OCI-LY1 (cell line): ENCODE data around the gene DDX24.

Source experiments
- H2AFZ ChIP-seq: fragments of 200-600 bp; sonication (generic), shearing (Covaris generic); 2 replicates; pipeline ENCODE4 v1.6.0; 2014; ENCODE audit warnings: antibody characterized with exemption, mild to moderate bottlenecking, low read length
- H3F3A ChIP-seq: fragments of 200-600 bp; sonication (generic), shearing (Covaris generic); 2 replicates; pipeline ENCODE4 v1.6.0; 2014; ENCODE audit warnings: mild to moderate bottlenecking, antibody characterized with exemption, low read length, moderate library complexity; ENCODE audit not compliant: insufficient read depth
- H3K27ac ChIP-seq: fragments of 200-600 bp; sonication (generic); 2 replicates; pipeline ENCODE4 v1.5.1; 2014; ENCODE audit warnings: low read length, mixed run types, mild to moderate bottlenecking, low read depth; ENCODE audit not compliant: poor library complexity, severe bottlenecking
- H3K27me3 ChIP-seq: fragments of 200-600 bp; sonication (generic); 2 replicates; pipeline ENCODE4 v1.6.0; 2014; ENCODE audit warnings: antibody characterized with exemption, mild to moderate bottlenecking, low read length, moderate library complexity; ENCODE audit not compliant: insufficient read depth
- H3K36me3 ChIP-seq: fragments of 200-600 bp; sonication (generic); 2 replicates; pipeline ENCODE4 v1.6.1; 2014; ENCODE audit warnings: mild to moderate bottlenecking, antibody characterized with exemption, low read length, moderate library complexity, mixed read lengths; ENCODE audit not compliant: insufficient read depth
- H3K4me1 ChIP-seq: fragments of 200-600 bp; sonication (generic); 2 replicates; pipeline ENCODE4 v1.5.1; 2014; ENCODE audit warnings: mild to moderate bottlenecking, low read length, moderate library complexity; ENCODE audit not compliant: insufficient read depth, severe bottlenecking
- H3K4me2 ChIP-seq: fragments of 200-600 bp; sonication (generic), shearing (Covaris generic); 2 replicates; pipeline ENCODE4 v1.6.1; 2014; ENCODE audit warnings: low read length
- H3K4me3 ChIP-seq: fragments of 200-600 bp; sonication (generic); 2 replicates; pipeline ENCODE4 v1.5.1; 2014; ENCODE audit warnings: low read length, low read depth, mild to moderate bottlenecking, mixed read lengths; ENCODE audit not compliant: poor library complexity, severe bottlenecking
- H3K79me2 ChIP-seq: fragments of 200-600 bp; shearing (Covaris generic); 2 replicates; pipeline ENCODE4 v1.6.1; 2016; ENCODE audit warnings: mixed run types, low read length, mixed read lengths; ENCODE audit not compliant: insufficient read depth
- H3K9ac ChIP-seq: fragments of 200-600 bp; sonication (generic), shearing (Covaris generic); 2 replicates; pipeline ENCODE4 v1.6.1; 2014; ENCODE audit warnings: mild to moderate bottlenecking, low read length, mixed read lengths
- H3K9me2 ChIP-seq: fragments of 200-600 bp; sonication (generic), shearing (Covaris generic); 2 replicates; pipeline ENCODE4 v1.6.1; 2014; ENCODE audit warnings: low read depth, mild to moderate bottlenecking, low read length, mixed read lengths
- H3K9me3 ChIP-seq: fragments of 200-600 bp; shearing (Covaris generic); 2 replicates; pipeline ENCODE4 v1.6.1; 2014; ENCODE audit warnings: low read length, mixed read lengths
- H4K20me1 ChIP-seq: fragments of 200-600 bp; sonication (generic), shearing (Covaris generic); 2 replicates; pipeline ENCODE4 v1.6.0; 2016; ENCODE audit warnings: mild to moderate bottlenecking, low read length; ENCODE audit not compliant: insufficient read depth
- EZH2 ChIP-seq: fragments of 200-600 bp; sonication (generic), shearing (Covaris generic); IDR thresholded peaks from 2 replicates; pipeline ENCODE4 v1.8.0; 2017; ENCODE audit warnings: borderline replicate concordance, mixed run types, mild to moderate bottlenecking, antibody characterized with exemption, low read length, moderate library complexity, mixed read lengths
- TF ChIP-seq, protein P1 (sequence below): fragments of 200-600 bp; sonication (generic), shearing (Covaris generic); IDR thresholded peaks from 2 replicates; pipeline ENCODE4 v1.5.1; 2017; ENCODE audit warnings: mild to moderate bottlenecking, antibody characterized with exemption, low read length, moderate library complexity, mixed read lengths

Gene DDX24

DNA sequence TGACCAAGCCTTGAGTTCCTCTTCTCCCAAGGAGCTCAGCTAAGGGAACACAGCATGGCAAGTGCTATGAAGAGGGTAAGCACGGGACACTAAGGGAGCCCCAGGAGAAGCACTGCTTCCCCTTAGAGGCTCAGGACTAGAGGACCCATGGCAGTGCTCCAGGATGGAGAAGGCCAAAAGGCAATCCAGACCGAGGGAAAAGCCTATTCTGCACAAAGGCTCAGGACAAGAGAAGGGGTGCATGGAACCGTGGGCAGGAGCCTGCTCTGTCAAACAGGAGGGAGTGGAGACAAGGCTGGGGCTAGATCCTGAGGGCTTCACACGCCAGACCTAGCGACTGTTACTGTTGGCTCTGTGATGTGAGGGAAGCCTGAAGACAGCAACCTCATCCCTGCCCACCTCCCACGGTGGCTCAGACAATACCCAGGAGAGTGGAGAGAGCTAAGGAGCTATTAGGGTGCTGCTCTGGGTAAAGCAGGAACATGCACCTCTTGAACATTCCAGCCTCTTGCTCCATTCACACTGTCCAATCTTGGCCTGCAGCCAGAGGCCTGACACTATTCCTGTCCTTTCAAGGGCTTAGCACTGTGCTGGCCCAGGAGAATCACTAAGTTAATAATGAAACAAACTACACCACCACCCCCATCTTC is 30.6 kb downstream of the DDX24 start:
- no peak overlapping the region for H2AFZ ChIP-seq
- H3K36me3 ChIP-seq, result peaks cover 92% of the 10 kb centered on the region
- H3K9ac ChIP-seq, result no peak overlapping the region
- H3K4me1 ChIP-seq, result no peaks in the 10 kb centered on the region
- H3K27me3 ChIP-seq, result no peaks in the 10 kb centered on the region
- H3K27ac ChIP-seq, result no peak overlapping the region
- H3K9me3 ChIP-seq, result no peaks in the 10 kb centered on the region
- no peaks in the 10 kb centered on the region for H3K9me2 ChIP-seq
- H3F3A ChIP-seq, result no peaks in the 10 kb centered on the region
- no peak for TF ChIP-seq EZH2
- TF ChIP-seq, protein P1, sequence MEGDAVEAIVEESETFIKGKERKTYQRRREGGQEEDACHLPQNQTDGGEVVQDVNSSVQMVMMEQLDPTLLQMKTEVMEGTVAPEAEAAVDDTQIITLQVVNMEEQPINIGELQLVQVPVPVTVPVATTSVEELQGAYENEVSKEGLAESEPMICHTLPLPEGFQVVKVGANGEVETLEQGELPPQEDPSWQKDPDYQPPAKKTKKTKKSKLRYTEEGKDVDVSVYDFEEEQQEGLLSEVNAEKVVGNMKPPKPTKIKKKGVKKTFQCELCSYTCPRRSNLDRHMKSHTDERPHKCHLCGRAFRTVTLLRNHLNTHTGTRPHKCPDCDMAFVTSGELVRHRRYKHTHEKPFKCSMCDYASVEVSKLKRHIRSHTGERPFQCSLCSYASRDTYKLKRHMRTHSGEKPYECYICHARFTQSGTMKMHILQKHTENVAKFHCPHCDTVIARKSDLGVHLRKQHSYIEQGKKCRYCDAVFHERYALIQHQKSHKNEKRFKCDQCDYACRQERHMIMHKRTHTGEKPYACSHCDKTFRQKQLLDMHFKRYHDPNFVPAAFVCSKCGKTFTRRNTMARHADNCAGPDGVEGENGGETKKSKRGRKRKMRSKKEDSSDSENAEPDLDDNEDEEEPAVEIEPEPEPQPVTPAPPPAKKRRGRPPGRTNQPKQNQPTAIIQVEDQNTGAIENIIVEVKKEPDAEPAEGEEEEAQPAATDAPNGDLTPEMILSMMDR, result no peak
- H4K20me1 ChIP-seq, result no peaks in the 10 kb centered on the region
- H3K4me2 ChIP-seq, result no peak overlapping the region
- H3K79me2 ChIP-seq, result no peaks in the 10 kb centered on the region
- H3K4me3 ChIP-seq, result no peak overlapping the region

DNA sequence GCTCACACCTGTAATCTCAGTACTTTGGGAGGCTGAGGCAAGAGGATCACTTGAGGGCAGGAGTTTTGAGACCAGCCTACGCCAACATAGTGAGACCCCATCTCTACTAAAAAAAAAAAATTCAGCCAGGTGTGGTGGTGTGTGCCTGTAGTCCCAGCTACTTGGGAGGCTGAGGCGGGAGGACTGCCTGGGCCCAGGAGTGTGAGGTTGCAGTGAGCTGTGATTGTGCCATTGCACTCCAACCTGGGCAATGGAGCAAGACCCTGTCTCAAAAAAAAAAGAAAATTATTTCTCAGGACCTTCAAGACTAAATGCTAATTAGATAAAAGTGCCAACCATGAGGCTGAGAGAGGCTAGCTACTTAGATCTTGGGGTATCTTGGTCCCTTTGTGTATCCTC is 31.4 kb downstream of the DDX24 start:
- no peak overlapping the region for H3K9ac ChIP-seq
- no peaks in the 10 kb centered on the region for H3K4me1 ChIP-seq
- peaks cover 93% of the 10 kb centered on the region for H3K36me3 ChIP-seq
- TF ChIP-seq, protein P1, result no peak
- TF ChIP-seq EZH2, result no peak
- H3F3A ChIP-seq, result no peaks in the 10 kb centered on the region
- no peaks in the 10 kb centered on the region for H4K20me1 ChIP-seq
- no peak overlapping the region for H3K4me3 ChIP-seq
- no peaks in the 10 kb centered on the region for H3K27me3 ChIP-seq
- H3K27ac ChIP-seq, result no peak overlapping the region
- no peaks in the 10 kb centered on the region for H3K79me2 ChIP-seq
- no peak overlapping the region for H3K4me2 ChIP-seq
- H3K9me2 ChIP-seq, result no peaks in the 10 kb centered on the region
- no peak overlapping the region for H2AFZ ChIP-seq
- no peaks in the 10 kb centered on the region for H3K9me3 ChIP-seq

DNA sequence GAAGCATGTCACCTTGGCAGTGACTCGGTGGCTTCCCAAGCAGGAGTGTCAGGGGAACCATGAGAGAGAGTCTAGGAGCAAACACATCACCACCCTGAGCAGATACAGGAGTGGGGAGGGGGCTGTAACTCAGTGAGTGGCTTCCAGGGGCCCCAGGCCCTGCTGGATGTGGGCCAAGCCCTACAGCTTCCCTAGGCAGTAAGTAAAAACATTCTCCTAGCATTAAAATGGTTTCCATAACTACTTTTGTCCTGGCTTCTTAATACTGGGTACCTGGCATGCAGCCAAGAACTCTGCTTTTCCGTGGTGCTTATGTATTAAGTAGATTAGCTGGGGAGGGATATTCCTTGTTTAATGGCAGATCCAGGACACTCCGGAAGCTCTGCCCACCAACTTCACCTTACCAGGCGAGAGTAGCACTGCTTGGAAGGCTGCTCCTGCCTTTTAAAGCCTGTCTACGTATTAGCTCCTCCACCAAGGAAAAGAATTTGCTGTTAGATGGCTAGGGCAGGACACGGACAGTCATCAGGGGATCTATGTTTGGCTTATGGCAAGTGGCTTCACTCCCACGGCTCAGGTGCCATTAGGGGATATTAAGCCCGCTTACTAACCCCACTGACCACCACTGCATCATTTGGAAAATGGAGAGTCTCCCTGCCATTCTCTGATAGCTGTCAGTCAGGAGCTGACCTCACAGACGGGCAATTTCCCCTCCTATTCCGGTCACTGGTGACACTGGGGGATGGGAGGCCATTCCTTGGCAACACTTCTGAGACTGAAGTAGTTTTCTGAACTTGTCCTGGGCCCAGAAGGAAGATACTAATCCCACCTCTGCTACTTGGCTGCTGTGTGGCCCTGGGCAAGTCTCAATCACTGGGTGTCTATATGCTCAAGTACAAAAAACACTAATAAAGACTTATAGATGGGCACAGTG is 32.0 kb downstream of the DDX24 start:
- H4K20me1 ChIP-seq, result no peaks in the 10 kb centered on the region
- H3K27ac ChIP-seq, result no peak overlapping the region
- no peaks in the 10 kb centered on the region for H3K79me2 ChIP-seq
- TF ChIP-seq, protein P1, result no peak
- no peak for TF ChIP-seq EZH2
- no peak overlapping the region for H3K9ac ChIP-seq
- H3K4me1 ChIP-seq, result no peaks in the 10 kb centered on the region
- no peaks in the 10 kb centered on the region for H3F3A ChIP-seq
- no peak overlapping the region for H2AFZ ChIP-seq
- H3K27me3 ChIP-seq, result no peaks in the 10 kb centered on the region
- no peaks in the 10 kb centered on the region for H3K9me3 ChIP-seq
- peaks cover 89% of the 10 kb centered on the region for H3K36me3 ChIP-seq
- H3K4me3 ChIP-seq, result no peak overlapping the region
- H3K9me2 ChIP-seq, result no peaks in the 10 kb centered on the region
- no peak overlapping the region for H3K4me2 ChIP-seq
